ENCODE results near the gene NAALADL2. TPM values are rescaled to one million over a fixed set of nuclear protein-coding genes. Genes with fewer than 3 reads are reported as not detected.

NAALADL2 gene
- total RNA-seq, 1 experiment from 2014 or later: 1.9 TPM

DNA sequence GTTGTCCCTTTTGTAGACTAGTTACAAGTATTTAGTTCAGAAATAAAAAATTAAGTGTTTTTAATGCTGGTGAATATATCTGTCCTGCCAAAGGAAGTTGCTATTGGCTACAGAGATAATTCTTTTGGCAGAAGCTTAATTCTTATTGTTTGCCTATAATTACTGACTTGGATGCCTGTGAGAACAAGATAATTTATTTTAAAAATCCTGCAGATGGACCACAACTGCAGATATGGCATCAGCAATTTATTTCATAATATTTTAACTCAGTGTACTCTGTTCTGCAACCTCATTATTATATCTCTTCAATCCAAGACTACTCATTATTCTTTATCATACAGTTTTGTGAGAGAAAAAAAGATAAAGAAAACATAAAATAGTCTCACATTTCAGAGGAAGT, 789.8 kb downstream of the NAALADL2 start:
- H4K20me1 ChIP-seq (ENCODE audit: low read length): no peaks in the 10 kb centered on the region
- TF ChIP-seq EZH2phosphoT487 (IDR thresholded peaks at IDR 0.05; ENCODE audit: borderline replicate concordance, low read length): no peak
- TF ChIP-seq, protein P1, sequence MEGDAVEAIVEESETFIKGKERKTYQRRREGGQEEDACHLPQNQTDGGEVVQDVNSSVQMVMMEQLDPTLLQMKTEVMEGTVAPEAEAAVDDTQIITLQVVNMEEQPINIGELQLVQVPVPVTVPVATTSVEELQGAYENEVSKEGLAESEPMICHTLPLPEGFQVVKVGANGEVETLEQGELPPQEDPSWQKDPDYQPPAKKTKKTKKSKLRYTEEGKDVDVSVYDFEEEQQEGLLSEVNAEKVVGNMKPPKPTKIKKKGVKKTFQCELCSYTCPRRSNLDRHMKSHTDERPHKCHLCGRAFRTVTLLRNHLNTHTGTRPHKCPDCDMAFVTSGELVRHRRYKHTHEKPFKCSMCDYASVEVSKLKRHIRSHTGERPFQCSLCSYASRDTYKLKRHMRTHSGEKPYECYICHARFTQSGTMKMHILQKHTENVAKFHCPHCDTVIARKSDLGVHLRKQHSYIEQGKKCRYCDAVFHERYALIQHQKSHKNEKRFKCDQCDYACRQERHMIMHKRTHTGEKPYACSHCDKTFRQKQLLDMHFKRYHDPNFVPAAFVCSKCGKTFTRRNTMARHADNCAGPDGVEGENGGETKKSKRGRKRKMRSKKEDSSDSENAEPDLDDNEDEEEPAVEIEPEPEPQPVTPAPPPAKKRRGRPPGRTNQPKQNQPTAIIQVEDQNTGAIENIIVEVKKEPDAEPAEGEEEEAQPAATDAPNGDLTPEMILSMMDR (conservative IDR thresholded peaks at IDR 0.05; ENCODE audit: low read depth, low read length): no peak
- ATAC-seq (no peak), DNase-seq (no peak)
- H3K4me2 ChIP-seq (ENCODE audit: low read length): no peak overlapping the region
- intact Hi-C loops (cut with micrococcal nuclease): no loop called here
- H3F3A ChIP-seq (ENCODE audit: low read length, unreplicated experiment): no peaks in the 10 kb centered on the region
- no peak overlapping the region for H3K27ac ChIP-seq (ENCODE audit: low read length)
- H3K9ac ChIP-seq (ENCODE audit: low read length): no peak overlapping the region
- BruUV-seq (replicated peaks): no TSS peak
- H3K4me1 ChIP-seq (ENCODE audit: insufficient read depth, low read length): no peaks in the 10 kb centered on the region
- H3K9me2 ChIP-seq (replicated peaks; ENCODE audit: low read length): no peaks in the 10 kb centered on the region
- CTCF ChIA-PET: no interaction called here
- no peak overlapping the region for H2AFZ ChIP-seq (ENCODE audit: low read length)
- no peaks in the 10 kb centered on the region for H3K27me3 ChIP-seq (ENCODE audit: low read length)
- H3K79me2 ChIP-seq (ENCODE audit: low read length): no peaks in the 10 kb centered on the region
- POLR2A ChIA-PET (ENCODE audit: unreplicated experiment): no interaction called here
- no peaks in the 10 kb centered on the region for H3K36me3 ChIP-seq (ENCODE audit: low read depth, low read length)
- no peak overlapping the region for H3K4me3 ChIP-seq (ENCODE audit: low read length)
- no peaks in the 10 kb centered on the region for H3K9me3 ChIP-seq (ENCODE audit: low read length)

DNA sequence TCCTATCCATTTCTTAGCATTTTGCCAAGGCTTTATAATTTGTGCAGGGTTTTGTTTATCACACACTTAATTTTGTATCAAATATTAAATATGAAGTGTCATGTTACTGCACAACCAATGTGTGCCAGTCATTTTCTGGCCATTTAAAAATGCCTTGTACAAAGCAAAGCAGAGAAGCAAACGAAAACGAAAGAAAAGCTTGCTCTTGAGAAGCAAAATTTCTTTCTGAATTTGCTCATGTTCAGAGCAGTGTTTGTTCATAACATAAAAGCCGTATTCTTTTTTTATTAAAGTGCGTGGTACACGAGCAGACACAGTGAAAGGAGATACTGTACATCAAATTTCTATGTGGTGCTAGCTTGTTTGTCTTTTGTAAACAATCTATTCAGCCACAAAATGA, 792.6 kb downstream of the NAALADL2 start:
- DNase-seq (no peak), ATAC-seq (no peak)
- Histone ChIP-seq H3K4me1 (ENCODE audit: insufficient read depth, low read length) (no peaks in the 10 kb centered on the region), H3K9me2 (replicated peaks; ENCODE audit: low read length) (no peaks in the 10 kb centered on the region), H3K27me3 (ENCODE audit: low read length) (no peaks in the 10 kb centered on the region), H3K9ac (ENCODE audit: low read length) (no peak overlapping the region), H4K20me1 (ENCODE audit: low read length) (no peaks in the 10 kb centered on the region), H3K36me3 (ENCODE audit: low read depth, low read length) (no peaks in the 10 kb centered on the region), H3F3A (ENCODE audit: low read length, unreplicated experiment) (no peaks in the 10 kb centered on the region), H3K9me3 (ENCODE audit: low read length) (no peaks in the 10 kb centered on the region), H3K4me2 (ENCODE audit: low read length) (no peak overlapping the region), H3K79me2 (ENCODE audit: low read length) (no peaks in the 10 kb centered on the region), H2AFZ (ENCODE audit: low read length) (no peak overlapping the region), H3K4me3 (ENCODE audit: low read length) (no peak overlapping the region), H3K27ac (ENCODE audit: low read length) (no peak overlapping the region)
- TF ChIP-seq EZH2 (IDR thresholded peaks at IDR 0.05; ENCODE audit: low read length, unreplicated experiment) (no peak), EZH2phosphoT487 (IDR thresholded peaks at IDR 0.05; ENCODE audit: borderline replicate concordance, low read length) (no peak)
- TF ChIP-seq, protein P1 (conservative IDR thresholded peaks at IDR 0.05; ENCODE audit: low read depth, low read length): no peak
- BruUV-seq (replicated peaks): no TSS peak
- POLR2A ChIA-PET (ENCODE audit: unreplicated experiment): no interaction called here
- CTCF ChIA-PET: interaction anchor here (0.6 kb wide), 1 partner anchor 57 kb away, joined by 3 read pairs; no protein-coding TSS in a partner anchor
- intact Hi-C loops (cut with micrococcal nuclease): no loop called here

DNA sequence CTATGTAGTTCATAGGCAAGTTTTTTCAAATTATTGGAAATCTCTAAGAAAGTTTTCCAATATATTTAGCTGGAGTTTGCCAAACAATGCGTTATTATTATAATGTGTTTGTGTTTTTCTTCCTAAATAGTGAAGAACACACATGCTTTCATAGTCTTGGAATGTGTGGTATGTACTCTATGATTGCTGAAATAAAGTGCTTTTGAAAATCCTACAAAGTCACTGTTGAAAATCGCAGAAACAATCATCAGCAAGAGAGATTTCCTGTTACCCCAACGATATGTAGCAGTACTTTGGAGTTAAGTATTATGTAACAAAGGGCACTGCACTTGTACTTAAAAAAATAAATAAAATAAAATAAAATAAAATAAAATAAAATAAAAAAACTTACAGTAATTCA, 796.2 kb downstream of the NAALADL2 start:
- CTCF ChIA-PET: interaction anchor here (0.6 kb wide), 1 partner anchor 185 kb away, joined by 4 read pairs; no protein-coding TSS in a partner anchor
- POLR2A ChIA-PET (ENCODE audit: unreplicated experiment): no interaction called here
- intact Hi-C loops (cut with micrococcal nuclease): no loop called here

More for the DNA sequence above, 796.2 kb downstream of the NAALADL2 start:
- Histone ChIP-seq H3K9ac (ENCODE audit: low read length) (no peak overlapping the region), H3K4me3 (ENCODE audit: low read length) (no peak overlapping the region), H3K4me2 (ENCODE audit: low read length) (no peak overlapping the region), H3K9me3 (ENCODE audit: low read length) (no peaks in the 10 kb centered on the region), H4K20me1 (ENCODE audit: low read length) (no peaks in the 10 kb centered on the region), H3K36me3 (ENCODE audit: low read depth, low read length) (no peaks in the 10 kb centered on the region), H3K9me2 (replicated peaks; ENCODE audit: low read length) (no peaks in the 10 kb centered on the region), H2AFZ (ENCODE audit: low read length) (no peak overlapping the region), H3K27ac (ENCODE audit: low read length) (no peak overlapping the region), H3K27me3 (ENCODE audit: low read length) (no peaks in the 10 kb centered on the region), H3K79me2 (ENCODE audit: low read length) (no peaks in the 10 kb centered on the region), H3K4me1 (ENCODE audit: insufficient read depth, low read length) (peaks cover 8% of the 10 kb centered on the region), H3F3A (ENCODE audit: low read length, unreplicated experiment) (no peaks in the 10 kb centered on the region)
- DNase-seq: no peak
- BruUV-seq (replicated peaks): no TSS peak
- ATAC-seq: no peak
- TF ChIP-seq EZH2 (IDR thresholded peaks at IDR 0.05; ENCODE audit: low read length, unreplicated experiment): no peak
- TF ChIP-seq, protein P1 (conservative IDR thresholded peaks at IDR 0.05; ENCODE audit: low read depth, low read length): no peak
